IPS-NIHi7 (cell line): Measurements from ENCODE around the gene KCNH1.

Source experiments
- DNase-seq: peaks from one replicate; pipeline ENCODE4 v3.0.0; 2012; ENCODE audit warnings: mixed read lengths; ENCODE audit errors: extremely low spot score

Gene KCNH1

DNA sequence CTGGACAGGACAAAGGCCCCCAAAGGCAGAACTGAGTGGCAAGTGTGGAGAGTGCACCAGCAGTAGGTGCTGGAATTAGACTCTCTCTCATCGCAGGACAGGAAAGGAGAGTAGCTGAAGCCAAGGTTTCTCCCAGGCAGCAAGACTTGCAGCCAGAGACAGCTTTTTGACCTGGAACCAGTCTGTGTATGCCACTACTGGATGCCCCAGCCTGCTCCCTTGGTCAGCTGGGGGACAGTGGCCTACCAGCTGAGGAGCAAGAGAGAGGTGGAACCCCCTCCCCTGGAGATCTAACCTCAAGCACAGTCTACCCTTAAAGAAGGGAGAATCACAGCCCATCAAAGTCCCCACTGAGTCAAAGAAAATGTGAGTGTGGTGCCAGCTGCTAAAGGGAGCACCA, 375.7 kb downstream of the KCNH1 start:
- DNase-seq: no peak

DNA sequence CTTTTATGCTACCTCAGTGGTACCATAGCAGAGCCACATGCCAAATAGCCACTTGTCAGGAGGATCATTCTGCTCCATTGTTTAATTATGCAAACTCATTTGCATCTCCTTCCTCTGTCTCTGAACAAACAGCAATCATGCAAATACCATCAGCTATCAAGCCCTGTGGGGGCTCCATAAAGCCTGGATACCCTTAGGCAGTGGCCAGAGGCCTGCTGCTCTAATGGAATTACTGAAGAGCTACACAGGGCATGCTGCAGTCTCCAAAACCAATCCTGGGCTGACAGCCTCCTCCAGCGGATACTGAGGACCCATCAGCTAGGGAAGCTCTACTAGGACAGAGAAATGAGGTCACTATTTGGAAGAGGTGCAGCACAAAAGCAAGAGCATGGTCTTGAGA, 376.3 kb downstream of the KCNH1 start:
- peak; percentile 30 for DNase-seq

DNA sequence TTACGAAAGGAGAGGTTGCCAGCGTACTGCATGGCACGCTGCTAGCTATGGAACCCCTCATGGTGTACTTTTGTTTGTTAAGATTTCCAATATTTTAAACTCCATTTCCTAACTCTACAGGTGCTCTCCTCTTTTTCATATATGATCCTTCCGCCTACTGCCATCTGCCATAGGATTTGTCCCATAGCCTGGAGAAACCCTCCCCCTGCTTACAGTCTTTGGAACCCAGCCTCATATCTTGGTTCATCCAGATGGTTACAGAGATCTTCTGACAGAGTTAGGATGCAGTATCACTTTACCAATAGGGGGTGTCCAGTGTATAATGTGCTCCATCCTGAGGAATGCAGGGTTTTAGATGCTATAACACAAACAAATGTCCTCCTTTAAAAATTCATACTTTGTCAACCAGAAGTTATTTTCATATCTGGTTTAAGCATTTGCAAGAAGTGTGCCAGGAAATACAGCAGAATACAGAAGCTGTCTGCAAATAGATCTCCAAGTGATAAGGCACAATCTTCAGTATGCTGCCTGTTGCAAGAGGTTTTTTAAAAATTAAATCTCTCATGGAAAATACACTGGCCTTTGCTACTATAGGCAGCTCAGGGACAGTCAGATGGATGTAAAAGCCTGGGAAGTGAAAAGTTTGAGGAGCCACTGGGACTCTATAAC, 377.8 kb downstream of the KCNH1 start:
- no peak for DNase-seq

DNA sequence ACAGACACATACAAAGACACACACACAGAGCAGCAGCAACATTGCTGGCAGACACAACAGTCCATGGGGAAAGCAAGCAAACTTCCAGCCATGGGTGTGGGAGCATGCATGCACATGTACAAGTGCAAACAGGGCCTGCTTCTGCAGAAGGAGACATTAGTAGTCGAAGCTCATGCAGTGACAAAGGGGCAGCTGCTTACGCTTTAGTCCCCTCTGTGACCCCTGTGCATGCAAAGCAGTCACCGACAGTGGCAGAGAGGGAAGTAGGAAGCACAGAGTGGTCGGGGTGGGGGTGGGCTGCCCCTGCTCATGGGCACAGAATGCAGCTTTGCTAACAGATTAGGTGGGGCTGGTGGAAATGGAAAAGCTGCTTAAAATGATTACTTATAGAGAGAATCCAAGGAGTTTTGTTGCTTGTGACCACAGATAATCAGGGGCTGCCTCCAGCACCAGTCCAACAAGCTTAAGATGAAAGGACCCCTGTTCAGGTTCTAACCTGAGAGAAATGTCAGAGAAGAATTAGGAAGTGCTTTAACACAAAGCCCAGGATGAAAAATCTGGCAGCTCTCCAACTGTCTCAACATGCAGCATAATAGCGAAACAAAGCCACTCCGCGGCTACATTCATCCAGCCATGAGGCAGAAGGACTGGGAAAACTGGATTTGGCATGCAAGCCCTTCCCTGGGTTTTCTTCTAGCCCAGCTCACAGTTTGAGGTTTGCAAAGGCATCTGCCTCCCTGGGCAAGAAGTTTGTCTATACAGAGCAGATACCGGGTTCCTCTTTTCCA, 378.9 kb downstream of the KCNH1 start:
- DNase-seq: no peak

DNA sequence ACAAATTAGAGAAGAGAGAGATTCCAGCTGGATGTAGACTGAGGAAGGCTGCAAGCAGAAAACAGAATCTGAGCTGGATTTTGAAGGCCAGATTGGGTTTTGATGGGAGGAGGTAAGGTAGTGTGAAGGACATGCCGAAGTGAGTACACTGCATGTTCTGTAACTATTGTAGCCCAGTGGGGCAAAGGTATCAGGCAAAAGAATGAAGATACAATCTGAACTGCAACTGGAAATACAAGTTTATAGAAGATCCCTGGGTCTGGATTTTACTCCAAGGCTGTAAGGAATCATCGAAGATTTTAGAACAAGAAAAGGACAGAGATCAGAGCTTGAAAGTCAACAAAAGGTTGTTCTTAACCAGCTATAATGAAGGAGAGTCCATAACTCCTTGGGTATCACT, 382.0 kb downstream of the KCNH1 start:
- no peak for DNase-seq

DNA sequence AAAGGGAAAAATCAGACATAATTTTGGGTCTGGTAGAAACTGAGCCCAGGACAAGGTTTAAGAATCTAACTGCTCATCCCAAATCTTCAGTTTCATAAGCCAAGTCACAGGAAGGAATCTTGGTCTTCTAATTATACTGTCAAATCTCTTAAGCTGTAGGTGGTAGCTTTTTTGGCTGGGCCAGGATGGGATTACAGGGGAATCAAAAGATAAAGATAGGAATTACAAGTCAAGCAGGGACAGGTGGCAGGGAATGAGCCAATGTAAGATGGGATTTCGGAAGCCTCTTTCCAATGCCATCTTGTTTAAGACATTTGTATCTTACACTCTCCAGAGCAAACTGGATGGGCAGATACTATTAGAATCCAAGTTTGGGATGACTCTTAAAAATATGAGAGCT, 383.5 kb downstream of the KCNH1 start:
- no peak for DNase-seq

DNA sequence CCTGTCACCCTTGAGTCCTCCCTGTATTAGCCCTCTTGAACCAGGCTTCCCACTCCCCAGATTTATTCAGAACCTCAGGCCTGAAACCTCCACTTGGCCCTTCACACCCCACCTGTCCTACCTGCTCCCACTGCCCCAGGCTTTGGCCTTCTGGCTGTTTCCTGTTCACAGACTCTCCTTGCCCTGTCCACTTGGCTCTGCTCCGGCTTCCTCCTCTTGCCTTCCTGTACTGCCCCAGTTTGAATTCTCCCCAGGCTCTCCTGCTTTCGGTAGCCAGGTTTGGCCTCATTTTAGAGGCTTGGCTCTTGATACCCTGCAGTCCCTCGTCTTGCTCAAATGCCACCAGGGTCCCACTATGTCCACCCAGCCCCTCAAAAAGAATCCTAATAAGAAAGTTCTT, 385.2 kb downstream of the KCNH1 start:
- DNase-seq: no peak

DNA sequence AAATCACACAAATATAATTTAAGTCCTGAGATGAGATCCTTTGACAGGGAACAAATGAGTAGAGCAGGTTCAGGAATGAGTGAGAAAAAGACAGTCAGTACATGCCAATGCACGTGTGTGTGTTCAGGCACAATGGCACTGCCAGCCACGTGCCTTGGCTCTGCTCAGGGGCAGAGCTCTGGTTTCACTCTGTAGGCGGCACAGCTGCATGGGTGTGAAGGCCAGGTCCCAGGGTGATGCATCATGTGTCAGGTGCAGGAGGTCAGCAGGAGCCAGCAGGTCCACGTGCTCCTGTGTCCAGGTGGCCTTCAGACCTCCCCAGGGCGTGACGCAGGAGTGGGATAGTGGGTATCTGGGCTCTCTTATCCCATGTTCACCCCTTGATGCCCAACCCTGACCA, 386.1 kb downstream of the KCNH1 start:
- no peak for DNase-seq

DNA sequence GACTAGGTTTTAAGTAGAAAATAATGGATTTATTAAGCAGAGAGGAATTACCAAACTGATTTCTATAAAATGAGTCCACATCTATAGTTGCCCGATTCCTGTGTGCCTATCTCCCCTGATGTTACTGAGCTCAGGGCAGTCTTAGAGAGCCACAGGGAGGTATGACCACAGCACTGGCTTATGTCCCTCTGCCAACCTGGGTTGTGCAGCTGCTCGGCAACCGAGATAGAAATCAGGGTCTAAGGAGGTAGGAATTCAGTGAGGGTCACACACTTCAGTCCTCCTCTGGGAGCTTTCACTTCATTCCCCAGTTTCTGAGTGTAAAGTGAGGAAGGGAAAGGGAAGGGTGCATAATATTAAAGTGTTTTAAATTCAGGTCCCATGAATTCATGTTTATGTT, 386.8 kb downstream of the KCNH1 start:
- no peak for DNase-seq

DNA sequence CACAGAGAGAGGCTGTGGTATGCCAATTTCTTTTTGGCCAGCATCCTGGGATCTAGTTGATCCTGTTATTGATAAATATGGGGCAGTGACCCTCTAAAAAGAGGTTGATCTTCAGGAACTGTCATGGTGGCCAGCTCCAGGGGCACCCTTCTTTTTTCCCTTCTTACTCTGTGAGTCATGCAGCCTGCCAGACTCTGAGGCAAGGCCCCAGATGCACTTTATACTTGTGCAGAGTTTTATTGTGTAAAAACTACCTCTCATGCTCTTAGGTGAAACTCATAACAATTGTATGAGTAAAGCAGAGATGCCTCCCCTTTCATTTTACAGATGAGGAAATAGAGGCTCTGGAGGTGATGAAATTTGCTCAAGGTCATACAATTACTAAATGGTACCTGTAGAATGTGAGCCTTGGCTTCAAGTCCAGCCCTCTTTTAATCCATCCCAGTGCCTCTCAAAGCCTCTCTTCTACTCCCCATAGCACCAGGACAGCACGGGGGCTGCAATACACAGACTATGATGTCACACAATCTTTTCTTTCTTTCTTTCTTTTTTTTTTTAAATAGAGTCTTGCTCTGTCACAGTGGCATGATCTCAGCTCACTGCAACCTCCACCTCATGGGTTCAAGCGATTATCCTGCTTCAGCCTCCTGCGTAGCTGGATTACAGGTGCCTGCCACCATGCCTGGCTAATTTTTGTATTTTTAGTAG, 387.8 kb downstream of the KCNH1 start:
- DNase-seq: no peak

DNA sequence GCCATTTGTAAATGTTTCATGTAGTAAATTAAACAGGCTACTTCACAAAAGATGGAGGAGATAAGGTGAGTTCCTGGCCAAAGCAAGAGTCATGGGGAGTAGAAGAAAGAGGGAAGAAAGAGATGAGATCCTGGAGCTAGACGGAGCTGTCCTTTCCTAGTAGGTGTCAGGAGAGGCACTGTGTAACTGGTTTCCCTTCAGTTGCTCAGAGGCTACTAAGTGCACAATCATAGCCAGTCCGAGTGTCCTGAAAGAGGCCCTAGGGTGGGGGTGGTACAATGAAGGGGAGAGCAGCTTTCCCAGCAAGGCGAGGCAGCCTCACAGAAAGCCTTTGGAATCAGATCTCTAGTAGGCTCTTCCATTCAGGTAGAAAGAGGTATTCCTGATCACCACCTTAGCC, 390.9 kb downstream of the KCNH1 start:
- DNase-seq: no peak

DNA sequence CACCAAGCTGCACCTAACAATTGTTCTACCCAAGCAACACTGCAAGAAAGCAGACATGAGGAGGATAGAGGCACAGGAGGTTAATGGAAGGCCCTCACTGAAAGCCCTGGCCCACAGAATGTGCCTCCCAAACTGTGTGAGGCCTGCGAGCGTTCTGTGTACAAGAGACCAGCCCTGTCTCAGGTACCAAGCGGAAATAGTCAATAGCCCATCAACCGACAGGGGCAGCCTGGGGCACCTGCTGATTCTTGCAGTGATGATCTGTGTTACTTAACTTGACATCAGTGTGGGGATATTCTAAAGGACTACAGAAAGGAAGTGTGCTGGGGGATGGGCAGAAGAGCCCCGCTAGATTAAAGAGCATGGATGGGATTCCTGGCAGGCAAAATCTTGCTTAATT, 392.4 kb downstream of the KCNH1 start:
- no peak for DNase-seq

DNA sequence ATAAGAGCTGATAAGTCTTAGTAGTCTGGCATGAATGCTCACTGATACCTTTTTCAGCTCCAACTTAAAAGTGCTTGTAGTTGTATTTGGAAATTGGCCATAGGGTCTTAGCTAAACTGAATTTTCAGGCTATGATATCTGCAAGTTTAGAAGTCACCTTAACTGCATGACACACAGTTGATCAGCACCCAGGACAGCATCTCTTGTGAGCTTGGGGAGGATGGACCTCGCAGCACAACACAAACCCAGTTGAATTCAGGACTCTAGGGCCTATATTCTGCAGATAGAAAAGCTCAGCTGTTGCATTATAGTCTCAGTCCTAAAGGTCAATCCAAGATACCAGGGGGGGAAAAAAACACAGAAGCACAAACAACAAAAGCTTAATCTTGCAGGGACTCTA, 394.3 kb downstream of the KCNH1 start:
- peak; percentile 54 for DNase-seq

DNA sequence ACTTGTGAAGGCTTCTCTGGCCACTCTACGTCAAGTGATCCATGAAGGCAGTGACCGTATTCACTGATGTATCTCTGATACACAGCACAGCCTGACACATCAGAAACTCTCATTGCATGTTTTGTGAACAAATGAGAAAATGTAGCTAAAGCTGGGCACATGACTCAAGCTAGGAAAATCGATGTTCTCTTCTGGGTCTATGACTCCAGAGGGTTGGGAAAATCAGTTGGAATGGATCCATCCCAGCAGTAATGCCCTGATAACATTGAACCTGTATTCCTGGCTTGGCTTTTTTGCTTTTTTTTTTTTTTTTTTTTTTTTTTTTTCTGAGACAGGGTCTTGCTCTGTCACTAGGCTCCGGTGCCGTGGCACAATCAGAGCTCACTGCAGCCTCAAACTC, 395.7 kb downstream of the KCNH1 start:
- no peak for DNase-seq

DNA sequence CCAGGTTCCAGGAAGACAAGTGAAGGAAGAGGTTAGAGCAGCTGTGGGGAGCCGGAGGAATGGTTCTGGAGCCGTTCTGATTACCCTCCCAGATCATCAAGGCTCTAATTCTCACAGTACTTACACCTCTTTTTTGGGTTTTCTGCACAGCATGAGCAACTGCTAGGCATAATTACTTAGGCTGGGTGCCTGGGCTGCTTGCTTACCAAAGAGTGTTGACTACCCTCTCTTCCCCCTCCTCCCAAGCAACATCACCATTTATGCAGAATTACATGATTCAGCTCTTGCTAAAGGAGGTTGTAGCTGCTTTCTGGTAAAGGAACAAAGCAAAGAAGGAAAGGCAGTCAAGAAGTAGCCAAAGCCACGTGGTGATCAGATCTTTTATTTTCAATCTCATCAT, 397.2 kb downstream of the KCNH1 start:
- no peak for DNase-seq

DNA sequence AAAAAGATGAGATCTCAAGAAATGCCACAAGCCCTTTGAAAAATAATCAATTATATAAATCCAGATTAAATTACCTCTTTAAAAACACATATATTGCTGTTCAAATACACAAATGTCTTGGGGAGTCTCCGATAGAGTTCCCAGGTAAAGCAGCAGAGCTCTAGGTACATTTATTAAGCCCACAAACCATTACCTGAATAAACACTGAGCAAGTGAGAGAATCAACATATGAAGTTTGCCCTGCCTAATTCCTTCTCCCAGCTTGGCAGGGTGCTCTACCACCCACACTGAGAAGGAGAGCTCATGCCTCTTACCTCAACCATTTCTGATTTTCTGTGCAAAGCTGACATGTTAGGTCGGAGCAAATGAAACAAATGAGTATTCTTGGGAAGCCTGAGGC, 402.4 kb downstream of the KCNH1 start:
- no peak for DNase-seq

DNA sequence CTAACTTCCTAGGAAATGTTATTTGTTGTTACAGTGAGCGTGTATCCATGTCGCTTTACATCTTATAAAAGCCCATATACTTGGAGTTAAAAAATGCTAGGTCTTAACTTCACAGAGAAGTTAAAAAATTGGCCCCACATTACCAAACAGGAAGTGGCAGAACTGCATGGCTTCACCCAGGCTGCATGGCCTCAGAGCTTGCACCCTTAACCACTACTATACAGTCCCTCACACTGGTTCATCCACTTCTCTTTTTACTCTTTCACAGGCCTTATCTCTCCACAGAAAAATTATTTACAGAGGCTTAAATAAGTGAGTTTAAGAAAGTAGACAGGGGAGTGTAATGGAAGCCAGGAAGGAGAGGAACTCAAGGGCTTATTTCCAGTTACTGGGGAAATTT, 402.8 kb downstream of the KCNH1 start:
- DNase-seq: no peak

DNA sequence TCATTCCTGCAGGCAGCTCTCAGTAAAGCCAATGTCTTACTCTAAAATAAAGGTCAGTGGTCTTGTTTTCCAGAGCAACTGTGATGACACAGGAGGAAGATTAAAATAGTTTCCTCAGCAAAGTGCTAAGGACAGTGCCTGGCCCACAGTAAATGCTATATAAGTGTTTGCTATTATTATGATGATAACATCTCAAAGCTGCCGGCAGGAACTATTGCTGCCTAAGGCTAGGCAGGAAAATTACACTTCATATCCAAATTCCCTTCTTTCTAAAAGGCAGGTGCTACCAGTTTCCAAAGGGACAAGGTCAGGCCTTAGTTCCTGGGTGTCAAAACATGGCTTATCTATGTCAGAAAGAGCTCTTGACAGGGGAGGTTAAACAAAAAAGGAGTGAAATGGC, 403.9 kb downstream of the KCNH1 start:
- no peak for DNase-seq

DNA sequence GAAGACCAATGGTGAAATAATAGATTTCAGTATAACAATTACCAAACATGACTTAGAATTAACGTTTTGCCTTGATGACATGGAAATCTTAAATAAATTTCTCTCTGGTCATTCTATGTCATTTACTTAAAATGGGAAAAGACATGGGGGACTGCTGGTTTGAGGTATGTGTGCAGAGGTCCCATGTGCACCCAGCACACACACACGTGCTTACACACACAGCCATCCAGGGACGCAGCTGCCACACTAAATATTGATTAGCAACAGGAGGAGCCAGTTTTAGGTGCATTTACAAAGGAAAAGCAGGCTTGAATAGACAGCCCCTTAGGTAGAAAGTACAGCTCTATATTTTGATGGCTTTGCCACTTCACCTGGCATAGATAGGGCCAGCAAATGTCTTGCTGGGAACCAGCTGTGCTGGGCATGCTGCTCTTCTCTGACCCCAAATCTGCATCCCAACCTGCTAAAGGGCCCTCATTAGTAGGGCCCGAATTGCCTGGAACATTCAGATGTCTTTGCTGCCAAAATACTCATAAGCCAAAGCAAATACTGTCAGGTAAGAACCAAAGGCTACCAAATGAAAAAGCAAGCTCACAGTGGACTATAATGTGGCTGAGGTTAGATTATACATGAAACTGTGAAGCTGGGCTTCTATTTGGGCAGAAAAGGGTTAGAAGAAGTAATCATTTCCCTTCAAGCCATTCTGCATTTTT, 405.4 kb downstream of the KCNH1 start:
- no peak for DNase-seq

DNA sequence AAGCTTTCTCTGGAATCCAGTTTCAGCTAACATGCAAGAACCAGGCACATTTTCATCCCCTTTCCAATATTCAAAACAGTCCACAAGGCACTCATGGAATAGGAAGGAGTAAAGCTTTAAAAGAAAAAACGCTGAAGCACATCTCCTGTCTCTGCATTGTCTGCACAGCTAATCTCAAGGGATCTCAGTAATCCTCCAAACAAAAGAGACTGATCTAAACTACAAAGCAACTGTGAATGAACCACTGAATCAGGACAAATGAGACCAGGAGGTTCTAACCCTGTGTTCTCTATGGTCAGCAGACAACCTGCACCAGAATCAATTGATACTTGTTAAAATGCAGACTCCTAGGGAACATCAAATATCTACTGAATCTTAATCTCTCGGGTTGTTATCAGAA, 406.2 kb downstream of the KCNH1 start:
- no peak for DNase-seq

DNA sequence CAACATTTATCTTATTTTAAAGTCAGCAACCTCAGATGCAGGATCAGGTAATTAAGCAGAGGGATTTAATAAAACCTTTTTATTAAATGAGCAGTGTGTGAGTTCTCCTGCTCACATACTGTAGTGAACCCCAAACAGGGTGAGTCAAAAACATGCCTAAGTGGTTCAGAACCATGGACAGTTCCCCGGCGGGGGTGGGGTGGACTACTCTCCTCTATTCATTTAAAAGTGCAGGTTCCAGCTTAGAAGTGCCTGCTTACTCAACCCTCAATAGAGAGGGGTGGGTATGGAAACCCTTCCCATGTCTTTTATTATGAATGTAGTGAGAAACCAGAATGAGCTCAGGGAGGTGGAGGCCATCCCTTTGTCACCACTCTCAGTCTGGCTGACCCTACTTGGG, 407.3 kb downstream of the KCNH1 start:
- DNase-seq: peak; percentile 67

DNA sequence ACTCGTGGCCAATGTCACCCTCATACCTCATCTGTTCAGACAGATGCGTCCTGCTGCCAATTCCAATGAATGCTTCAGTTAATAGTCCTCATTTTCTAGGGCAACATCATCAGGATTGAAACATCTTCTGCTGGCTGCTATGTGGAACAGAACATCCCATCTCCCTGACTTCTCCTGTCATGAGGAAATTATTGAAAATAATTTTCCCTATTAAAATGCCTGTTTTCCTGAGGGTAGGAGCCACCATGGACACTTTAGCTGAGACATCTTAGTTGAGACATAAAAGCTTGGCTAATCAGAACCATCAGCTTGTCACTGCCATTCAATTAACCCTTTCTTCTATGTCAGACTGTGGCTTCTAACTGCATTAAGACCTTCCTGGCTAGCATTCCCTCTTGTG, 409.2 kb downstream of the KCNH1 start:
- DNase-seq: no peak
